ENCODE results near the gene ELF3.

GRCh38 chr1:201982082-201982622 is 28.2 kb upstream of the ELF3 start:
- no peak for TF ChIP-seq CTCF (IDR thresholded peaks at IDR 0.05)
- no peak for TF ChIP-seq POLR2A (IDR thresholded peaks at IDR 0.05)

All from uterus (tissue), 2 donors.